HG02759 (cell line): Measurements from ENCODE around the gene KCTD21.
"Not testable (repeated sequence)": the region's sequence is repeated elsewhere in the genome, so short reads cannot be mapped to it uniquely, and the experiment has no call there.

Source experiments
- ATAC-seq: cut with Tn5 transposase; IDR thresholded peaks from one replicate; pipeline ENCODE4 v1.9.1; 2021; ENCODE audit warnings: mild to moderate bottlenecking, moderate library complexity; ENCODE audit not compliant: unreplicated experiment

KCTD21 gene

GRCh38 chr11:78179459-78180071, 8.9 kb downstream of the KCTD21 start:
- no peak for ATAC-seq

DNA sequence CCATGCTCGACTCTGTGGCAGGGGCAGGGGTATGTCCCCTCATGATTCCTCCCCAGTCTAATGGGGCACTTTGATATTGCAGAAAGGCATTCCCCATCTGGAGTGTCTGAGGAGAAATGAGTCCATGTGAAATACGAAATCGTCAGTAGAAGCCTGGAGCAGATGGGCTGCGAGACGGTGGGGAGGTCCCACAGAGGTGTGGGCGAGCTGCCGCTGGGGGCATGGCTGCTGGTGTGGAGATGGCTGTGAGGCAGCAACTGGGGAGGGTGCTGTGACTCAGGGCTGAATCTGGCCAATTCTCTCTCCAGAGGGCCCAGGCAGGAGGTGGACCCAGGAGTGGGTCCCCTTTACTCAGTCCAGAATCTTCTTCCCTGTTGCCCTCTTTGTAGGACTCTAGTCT, 11.2 kb downstream of the KCTD21 start:
- ATAC-seq: no peak

DNA sequence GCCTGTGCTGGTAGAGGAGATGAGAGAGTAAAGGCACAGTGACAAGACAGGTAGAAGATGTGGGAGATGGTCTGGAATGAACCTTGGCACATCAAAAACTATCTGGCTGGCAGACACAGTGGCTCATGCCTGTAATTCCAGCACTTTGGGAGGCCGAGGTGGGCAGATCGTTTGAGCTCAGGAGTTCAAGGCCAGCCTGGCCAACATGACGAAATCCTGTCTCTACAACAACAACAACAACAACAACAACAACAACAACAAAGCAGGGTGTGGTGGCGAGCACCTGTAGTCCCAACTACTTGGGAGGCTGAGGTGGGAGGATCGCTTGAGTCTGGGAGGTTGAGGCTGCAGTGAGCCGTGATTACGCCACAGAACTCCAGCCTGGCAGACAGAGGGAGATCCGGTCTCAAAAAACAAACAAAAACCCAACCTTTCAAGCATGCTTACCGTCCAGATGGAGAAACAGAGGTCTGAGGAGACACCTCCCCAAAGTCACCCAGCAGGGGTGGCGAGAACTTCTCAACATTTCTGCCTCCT, 11.8 kb downstream of the KCTD21 start:
- ATAC-seq: no peak

DNA sequence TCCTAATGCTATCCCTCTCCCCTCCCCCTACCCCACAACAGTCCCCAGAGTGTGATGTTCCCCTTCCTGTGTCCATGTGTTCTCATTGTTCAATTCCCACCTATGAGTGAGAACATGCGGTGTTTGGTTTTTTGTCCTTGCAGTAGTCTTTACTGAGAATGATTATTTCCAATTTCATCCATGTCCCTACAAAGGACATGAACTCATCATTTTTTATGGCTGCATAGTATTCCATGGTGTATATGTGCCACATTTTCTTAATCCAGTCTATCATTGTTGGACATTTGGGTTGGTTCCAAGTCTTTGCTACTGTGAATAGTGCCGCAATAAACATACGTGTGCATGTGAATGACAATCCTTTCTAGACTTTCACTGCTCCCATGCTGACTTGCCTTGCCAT, 12.6 kb downstream of the KCTD21 start:
- ATAC-seq: not testable (repeated sequence)

DNA sequence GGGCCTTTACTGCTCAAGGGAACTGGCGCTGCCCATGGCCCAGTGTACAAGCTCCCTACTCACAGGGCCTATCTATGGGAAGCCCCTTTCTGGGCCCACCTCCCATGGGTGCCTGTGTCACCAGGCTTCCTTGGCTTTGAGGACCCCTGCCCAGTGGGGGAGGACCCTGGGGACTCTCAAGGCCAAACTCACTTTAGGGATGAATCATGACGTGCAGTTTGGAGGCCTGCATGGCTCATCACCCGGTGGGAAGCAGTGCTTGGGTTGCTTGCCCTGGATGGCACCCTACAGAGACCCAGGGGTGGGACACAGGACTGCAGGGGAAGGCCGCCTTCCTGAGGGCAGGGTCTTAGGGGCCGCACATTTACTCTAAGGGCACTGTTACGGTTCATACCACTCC, 16.5 kb downstream of the KCTD21 start:
- no peak for ATAC-seq

DNA sequence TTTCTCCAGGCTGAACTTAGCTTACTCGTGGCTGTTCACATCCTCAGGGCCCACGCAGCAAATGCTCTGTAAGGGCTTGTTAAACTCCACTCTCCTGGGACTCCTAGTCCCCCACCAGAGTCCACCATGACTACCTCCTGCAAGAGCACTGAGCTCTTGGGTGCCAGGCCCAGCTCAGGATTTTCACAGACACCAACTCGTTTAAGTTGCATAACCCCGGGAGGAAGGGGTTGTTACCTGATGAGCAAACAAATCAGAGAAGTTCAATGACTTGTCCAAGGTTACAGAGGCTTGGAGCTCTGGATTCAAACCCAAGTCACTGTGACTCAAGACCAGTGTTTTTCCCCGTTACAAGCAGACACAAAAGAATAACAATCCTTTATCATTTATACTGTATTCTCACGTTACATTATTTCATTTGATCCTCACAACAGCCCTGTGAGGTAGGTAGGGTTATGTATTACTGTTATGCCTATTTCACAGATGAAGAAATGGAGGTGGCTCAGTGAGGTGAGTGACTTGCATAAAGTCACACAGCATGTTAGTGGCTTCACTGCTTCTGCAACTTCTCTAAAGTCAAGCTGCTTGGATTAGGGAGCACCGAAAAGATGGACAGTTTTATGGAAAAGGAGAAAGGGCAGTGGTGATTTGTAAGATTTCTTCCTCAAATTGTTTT, 17.4 kb downstream of the KCTD21 start:
- ATAC-seq: no peak

- no peak for ATAC-seq
Observed at GRCh38 chr11:78170413-78170812, 18.0 kb downstream of the KCTD21 start.

- no peak for ATAC-seq
Observed at GRCh38 chr11:78168539-78169477, 19.6 kb downstream of the KCTD21 start.

DNA sequence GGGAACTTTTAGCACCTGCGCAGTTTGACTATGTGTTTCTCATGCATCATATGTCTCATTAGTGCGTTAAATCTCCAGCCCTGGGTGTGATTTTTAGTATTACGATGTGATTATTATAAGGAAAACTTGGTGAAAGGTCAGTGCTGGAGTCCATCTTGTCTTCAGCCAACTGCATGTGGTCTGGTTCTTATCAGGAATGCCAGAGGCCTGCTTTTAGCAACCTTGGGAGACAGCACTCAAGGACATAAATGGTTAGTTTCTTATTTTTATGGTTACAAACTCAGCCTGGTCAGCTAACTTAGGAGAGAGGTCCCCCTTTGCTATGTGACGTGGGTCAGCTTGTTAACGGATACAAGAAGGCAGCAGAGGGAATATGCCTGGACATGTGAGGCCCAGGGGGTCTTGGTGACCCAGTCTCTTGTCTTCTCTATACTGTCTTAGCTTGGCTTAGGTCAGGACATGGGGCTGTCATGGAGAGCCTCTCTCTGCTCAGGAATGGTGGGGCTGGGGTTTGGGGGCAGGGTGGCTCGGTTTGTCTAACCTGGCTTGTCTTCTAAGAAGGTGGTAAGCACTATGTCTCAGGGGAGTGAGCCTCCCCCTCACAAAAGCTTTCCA, 21.5 kb downstream of the KCTD21 start:
- ATAC-seq: no peak

DNA sequence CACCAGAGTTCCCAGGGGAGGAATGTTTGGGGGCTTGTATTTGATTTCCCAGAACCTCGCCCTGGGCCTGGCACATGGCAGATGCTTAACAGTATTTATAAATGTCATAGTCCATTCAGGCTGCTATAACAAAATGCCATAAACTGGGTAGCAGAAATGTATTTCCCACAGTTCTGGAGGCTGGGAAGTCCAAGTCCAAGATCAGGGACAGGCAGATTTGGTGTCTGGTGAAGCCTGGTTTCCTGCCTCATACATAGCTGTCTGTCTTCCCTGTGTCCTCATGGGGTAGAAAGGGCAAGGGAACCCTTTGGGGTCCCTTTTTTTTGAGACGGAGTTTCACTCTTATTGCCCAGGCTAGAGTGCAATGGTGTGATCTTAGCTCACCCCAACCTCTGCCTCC, 24.0 kb downstream of the KCTD21 start:
- no peak for ATAC-seq

- no peak for ATAC-seq
Observed at GRCh38 chr11:78163828-78164227, 24.6 kb downstream of the KCTD21 start.

DNA sequence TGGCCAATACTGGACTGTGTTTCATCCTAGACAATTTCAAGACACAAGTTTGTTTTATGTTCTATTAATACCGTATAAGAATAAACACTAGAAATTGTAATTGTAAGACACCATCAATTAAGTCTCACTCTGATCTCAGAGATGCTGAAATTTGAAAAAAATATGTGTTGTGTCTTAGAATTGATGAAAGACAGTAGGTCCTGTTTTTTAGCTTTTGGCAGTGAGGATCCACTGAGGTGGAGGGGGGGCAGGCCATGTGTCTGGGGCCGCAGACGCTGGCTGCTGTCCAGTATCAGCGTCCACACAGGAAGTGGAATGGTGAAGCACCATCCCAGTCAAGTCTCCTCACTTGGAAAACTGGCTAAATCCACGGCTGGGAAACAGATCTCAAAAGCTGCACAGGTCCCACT, 26.5 kb downstream of the KCTD21 start:
- no peak for ATAC-seq

DNA sequence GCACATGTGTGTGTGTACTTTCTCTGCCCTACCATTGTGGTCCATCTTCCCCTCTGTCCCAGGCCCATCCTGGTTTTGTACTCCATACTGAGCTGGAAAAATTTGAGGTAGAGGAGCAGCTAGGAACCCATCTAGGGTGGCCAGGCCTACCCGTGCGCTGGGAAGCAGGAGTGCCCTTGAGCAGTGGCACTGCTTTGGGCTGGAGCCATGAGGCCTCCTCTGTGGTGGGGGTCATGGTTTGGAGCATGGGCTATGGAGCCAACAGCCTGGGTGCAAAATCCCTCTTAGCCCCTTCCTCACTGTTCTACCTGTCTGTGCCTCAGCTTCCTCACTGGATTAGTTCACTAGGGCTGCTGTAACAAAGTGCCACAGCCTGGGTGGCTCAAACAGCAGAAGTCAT, 27.1 kb downstream of the KCTD21 start:
- ATAC-seq: no peak

GRCh38 chr11:78160557-78160956, 27.9 kb downstream of the KCTD21 start:
- ATAC-seq: no peak

- ATAC-seq: no peak
Observed at GRCh38 chr11:78158987-78159652, 29.3 kb downstream of the KCTD21 start.

- ATAC-seq: no peak
Observed at GRCh38 chr11:78156127-78156844, 32.1 kb downstream of the KCTD21 start.

- no peak for ATAC-seq
Observed at GRCh38 chr11:78151804-78152203, 36.6 kb downstream of the KCTD21 start.

DNA sequence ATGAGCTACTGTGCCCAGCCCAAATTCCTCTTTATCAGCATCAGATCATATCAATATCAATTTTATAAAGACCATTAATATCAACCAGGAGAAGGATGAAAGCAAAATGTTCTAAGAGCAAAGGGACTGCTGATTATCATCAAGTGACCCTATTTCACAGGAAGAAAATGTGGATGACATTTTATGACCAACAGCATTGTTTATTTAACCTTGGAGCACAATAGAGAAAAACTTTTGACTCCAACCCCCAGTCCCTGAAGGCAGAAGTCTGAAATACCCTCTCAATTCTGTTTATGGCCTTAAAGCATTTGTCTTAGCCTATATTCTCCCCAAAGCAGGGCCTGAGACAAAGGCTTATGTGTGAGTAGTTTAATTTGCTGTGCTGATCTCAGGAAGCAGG, 37.7 kb downstream of the KCTD21 start:
- ATAC-seq: no peak

- no peak for ATAC-seq
Observed at GRCh38 chr11:78150346-78150745, 38.1 kb downstream of the KCTD21 start.

- no peak for ATAC-seq
Observed at GRCh38 chr11:78149646-78150045, 38.8 kb downstream of the KCTD21 start.
